ENCODE results near the gene S100A8.
"Not testable (repeated sequence)": the region's sequence is repeated elsewhere in the genome, so short reads cannot be mapped to it uniquely, and the experiment has no call there.

S100A8 gene

GRCh38 chr1:153420306-153420705 is 29.4 kb upstream of the S100A8 start:
- Mint-ChIP-seq H3K9me3 (no peaks in the 10 kb centered on the region), H3K27ac (no peak overlapping the region), H3K36me3 (ENCODE audit: low read depth) (no peaks in the 10 kb centered on the region), H3K4me3 (no peak overlapping the region), H3K4me1 (no peaks in the 10 kb centered on the region), H3K27me3 (ENCODE audit: low read depth) (peaks cover 11% of the 10 kb centered on the region)
- TF ChIP-seq, protein P1, sequence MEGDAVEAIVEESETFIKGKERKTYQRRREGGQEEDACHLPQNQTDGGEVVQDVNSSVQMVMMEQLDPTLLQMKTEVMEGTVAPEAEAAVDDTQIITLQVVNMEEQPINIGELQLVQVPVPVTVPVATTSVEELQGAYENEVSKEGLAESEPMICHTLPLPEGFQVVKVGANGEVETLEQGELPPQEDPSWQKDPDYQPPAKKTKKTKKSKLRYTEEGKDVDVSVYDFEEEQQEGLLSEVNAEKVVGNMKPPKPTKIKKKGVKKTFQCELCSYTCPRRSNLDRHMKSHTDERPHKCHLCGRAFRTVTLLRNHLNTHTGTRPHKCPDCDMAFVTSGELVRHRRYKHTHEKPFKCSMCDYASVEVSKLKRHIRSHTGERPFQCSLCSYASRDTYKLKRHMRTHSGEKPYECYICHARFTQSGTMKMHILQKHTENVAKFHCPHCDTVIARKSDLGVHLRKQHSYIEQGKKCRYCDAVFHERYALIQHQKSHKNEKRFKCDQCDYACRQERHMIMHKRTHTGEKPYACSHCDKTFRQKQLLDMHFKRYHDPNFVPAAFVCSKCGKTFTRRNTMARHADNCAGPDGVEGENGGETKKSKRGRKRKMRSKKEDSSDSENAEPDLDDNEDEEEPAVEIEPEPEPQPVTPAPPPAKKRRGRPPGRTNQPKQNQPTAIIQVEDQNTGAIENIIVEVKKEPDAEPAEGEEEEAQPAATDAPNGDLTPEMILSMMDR (IDR thresholded peaks at IDR 0.05; ENCODE audit: unreplicated experiment in 3 of 3), result no peak

DNA sequence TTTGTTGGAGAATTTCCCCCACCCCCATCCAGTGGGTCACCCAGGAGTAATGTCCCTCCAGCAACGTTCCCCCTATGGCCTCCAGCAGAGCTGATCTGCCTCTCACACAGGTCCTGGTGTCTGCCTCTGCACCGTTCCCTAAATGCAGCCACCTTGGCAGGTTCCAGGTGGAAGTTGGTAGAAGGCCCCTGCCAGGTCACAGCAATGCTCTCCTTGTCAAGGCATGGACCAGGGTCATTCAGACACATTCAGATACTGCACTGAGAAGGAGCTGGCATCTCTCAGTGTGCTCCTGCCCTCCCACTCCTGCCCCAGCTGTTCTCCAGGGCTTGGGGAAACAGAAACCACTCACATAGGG is 28.5 kb upstream of the S100A8 start:
- not testable (repeated sequence) for H3K9me3 Mint-ChIP-seq; H3K36me3 Mint-ChIP-seq (ENCODE audit: low read depth); H3K4me1 Mint-ChIP-seq; H3K27ac Mint-ChIP-seq; H3K4me3 Mint-ChIP-seq
- peaks cover 11% of the 10 kb centered on the region for H3K27me3 Mint-ChIP-seq (ENCODE audit: low read depth)

DNA sequence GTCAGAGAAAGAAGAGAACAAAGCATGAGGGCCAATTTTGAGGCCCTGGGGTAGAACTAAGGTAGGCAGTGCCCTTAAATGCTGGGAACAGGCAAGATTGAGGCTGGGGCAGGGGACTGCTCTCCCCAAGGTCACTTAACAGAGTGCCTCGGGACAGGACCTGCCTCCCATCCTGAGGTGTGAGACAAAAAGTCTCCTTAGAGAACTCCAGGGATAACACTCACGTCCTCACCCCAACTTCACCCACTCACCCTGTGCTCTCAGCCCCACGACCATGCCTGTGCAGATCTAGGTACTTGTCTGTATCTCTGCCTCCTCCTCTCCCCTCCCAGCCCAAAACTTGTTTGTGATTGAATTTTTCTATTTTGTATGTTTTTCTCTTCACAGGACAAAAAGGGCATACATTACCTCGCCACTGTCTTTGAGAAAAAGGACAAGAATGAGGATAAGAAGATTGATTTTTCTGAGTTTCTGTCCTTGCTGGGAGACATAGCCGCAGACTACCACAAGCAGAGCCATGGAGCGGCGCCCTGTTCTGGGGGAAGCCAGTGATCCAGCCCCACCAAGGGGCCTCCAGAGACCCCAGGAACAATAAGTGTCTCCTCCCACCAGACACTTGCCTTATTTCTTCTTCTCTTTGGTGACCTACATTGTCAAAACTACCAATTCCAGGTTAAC is 28.0 kb upstream of the S100A8 start:
- not testable (repeated sequence) for H3K4me3 Mint-ChIP-seq; H3K9me3 Mint-ChIP-seq; H3K4me1 Mint-ChIP-seq; H3K27ac Mint-ChIP-seq; H3K36me3 Mint-ChIP-seq (ENCODE audit: low read depth)
- peaks cover 11% of the 10 kb centered on the region for H3K27me3 Mint-ChIP-seq (ENCODE audit: low read depth)

- H3K27ac Mint-ChIP-seq, result no peak overlapping the region
- no peaks in the 10 kb centered on the region for H3K4me1 Mint-ChIP-seq
- H3K4me3 Mint-ChIP-seq, result no peak overlapping the region
- H3K36me3 Mint-ChIP-seq (ENCODE audit: low read depth), result no peaks in the 10 kb centered on the region
- peaks cover 4% of the 10 kb centered on the region for H3K9me3 Mint-ChIP-seq
- peaks cover 11% of the 10 kb centered on the region for H3K27me3 Mint-ChIP-seq (ENCODE audit: low read depth)
- TF ChIP-seq, protein P1 (IDR thresholded peaks at IDR 0.05; ENCODE audit: unreplicated experiment in 3 of 3), result no peak
These were observed 26.4 kb upstream of the S100A8 start for GRCh38 chr1:153417136-153417888.

DNA sequence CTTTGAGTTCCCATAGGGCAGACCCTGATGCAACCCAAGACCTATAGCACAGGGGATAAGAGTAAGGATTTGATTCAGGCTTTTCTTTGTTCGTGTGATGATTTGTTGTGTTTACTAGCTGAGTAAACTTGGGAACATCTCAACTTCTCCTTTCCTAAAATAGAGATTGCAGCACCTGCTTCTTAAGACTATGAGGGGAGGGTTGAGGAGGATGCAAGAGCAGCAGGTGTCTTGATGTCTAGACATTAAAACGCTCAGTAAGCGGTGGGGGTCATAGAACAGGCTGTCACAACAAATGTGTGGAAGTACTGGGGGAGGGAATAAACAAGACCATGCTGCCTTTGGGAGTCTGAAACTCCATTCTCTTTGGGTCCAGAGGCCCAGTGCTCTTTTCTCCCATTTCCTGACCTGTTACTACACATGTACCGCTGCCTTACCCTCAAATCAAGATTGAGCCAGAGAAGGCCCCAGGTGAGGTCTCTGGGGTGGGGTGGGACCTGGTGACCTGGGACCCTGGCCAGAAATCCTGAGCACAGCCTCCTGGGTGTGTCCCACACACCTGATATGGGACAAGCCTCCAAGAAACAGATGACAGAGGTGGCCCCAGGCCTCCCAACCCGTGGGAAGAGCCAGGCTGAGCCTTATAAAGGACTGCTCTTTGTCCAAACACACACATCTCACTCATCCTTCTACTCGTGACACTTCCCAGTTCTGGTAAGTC is 25.1 kb upstream of the S100A8 start, which contains the start of gene S100A7A:
TSS of gene S100A7A (plus strand) at position 671 of the 721 bp plus-strand sequence. CDS start 1,563 bp downstream, outside the sequence.
- H3K36me3 Mint-ChIP-seq (ENCODE audit: low read depth), result no peaks in the 10 kb centered on the region
- H3K4me3 Mint-ChIP-seq, result no peak within 1 kb of the TSS
- TF ChIP-seq, protein P1 (IDR thresholded peaks at IDR 0.05; ENCODE audit: unreplicated experiment in 3 of 3), result no peak
- H3K27me3 Mint-ChIP-seq (ENCODE audit: low read depth), result peaks cover 11% of the 10 kb centered on the region
- H3K9me3 Mint-ChIP-seq, result peaks cover 4% of the 10 kb centered on the region
- H3K4me1 Mint-ChIP-seq, result no peaks in the 10 kb centered on the region
- no peak within 1 kb of the TSS for H3K27ac Mint-ChIP-seq

GRCh38 chr1:153413961-153414360 is 23.1 kb upstream of the S100A8 start:
- not testable (repeated sequence) for H3K27me3 Mint-ChIP-seq (ENCODE audit: low read depth); H3K4me1 Mint-ChIP-seq; H3K9me3 Mint-ChIP-seq; H3K27ac Mint-ChIP-seq; H3K4me3 Mint-ChIP-seq; H3K36me3 Mint-ChIP-seq (ENCODE audit: low read depth)

GRCh38 chr1:153407274-153407673 is 16.4 kb upstream of the S100A8 start:
- H3K4me1 Mint-ChIP-seq; H3K4me3 Mint-ChIP-seq; H3K9me3 Mint-ChIP-seq; H3K36me3 Mint-ChIP-seq (ENCODE audit: low read depth); H3K27ac Mint-ChIP-seq: not testable (repeated sequence)
- H3K27me3 Mint-ChIP-seq (ENCODE audit: low read depth), result peaks cover 19% of the 10 kb centered on the region

- not testable (repeated sequence) for H3K4me3 Mint-ChIP-seq; H3K9me3 Mint-ChIP-seq; H3K36me3 Mint-ChIP-seq (ENCODE audit: low read depth); H3K27ac Mint-ChIP-seq; H3K4me1 Mint-ChIP-seq
- H3K27me3 Mint-ChIP-seq (ENCODE audit: low read depth), result peaks cover 24% of the 10 kb centered on the region
These were observed 15.1 kb upstream of the S100A8 start for GRCh38 chr1:153405825-153406599.

Measured in nephron (organoid).